ENCODE measurements around the gene GDE1. TPM values are rescaled to one million over a fixed set of nuclear protein-coding genes. Genes with fewer than 3 reads are reported as not detected.

GDE1 gene
- total and polyA plus RNA-seq, 12 donors, result 20.1 to 91.8 (median 64.1) TPM

DNA sequence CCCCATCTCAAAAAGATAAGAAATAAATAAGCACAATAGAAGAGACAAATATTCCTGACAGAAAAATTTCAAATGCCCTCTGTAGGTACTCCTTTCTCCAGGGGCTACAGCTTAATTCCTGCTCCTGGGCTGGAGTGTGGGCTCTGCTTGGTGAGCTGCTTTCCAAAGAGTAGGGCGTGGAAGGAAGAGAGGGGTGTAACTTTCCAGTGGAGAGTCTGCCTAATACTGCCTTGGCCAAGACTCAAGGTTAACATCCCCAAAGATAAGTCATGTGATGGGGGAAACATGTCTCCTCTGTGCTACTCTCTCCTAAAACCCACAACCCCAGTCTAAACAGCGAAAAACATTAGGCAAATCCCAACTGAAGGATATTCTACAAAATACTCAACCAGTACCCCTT lies 61.5 kb downstream of the GDE1 start:
- WGBS, 4 donors, result 68 to 90% (median 82%) methylated on average over 2 of the region's 2 CpGs
- Histone ChIP-seq H3K36me3 (replicated peaks in 1 of 2) (no peaks in the 10 kb centered on the region), H3K27ac (no peak overlapping the region), H3K4me3 (no peak overlapping the region), H3K9me3 (replicated peaks in 1 of 3) (no peaks in the 10 kb centered on the region), H3K27me3 (no peaks in the 10 kb centered on the region), H3K4me1 (replicated peaks in 1 of 2) (no peaks in the 10 kb centered on the region)
- no peak for DNase-seq
- intact Hi-C loops (cut with DNase I), result no loop called here
- TF ChIP-seq POLR2A (IDR thresholded peaks at IDR 0.05) (no peak), CTCF (IDR thresholded peaks at IDR 0.05) (no peak)

DNA sequence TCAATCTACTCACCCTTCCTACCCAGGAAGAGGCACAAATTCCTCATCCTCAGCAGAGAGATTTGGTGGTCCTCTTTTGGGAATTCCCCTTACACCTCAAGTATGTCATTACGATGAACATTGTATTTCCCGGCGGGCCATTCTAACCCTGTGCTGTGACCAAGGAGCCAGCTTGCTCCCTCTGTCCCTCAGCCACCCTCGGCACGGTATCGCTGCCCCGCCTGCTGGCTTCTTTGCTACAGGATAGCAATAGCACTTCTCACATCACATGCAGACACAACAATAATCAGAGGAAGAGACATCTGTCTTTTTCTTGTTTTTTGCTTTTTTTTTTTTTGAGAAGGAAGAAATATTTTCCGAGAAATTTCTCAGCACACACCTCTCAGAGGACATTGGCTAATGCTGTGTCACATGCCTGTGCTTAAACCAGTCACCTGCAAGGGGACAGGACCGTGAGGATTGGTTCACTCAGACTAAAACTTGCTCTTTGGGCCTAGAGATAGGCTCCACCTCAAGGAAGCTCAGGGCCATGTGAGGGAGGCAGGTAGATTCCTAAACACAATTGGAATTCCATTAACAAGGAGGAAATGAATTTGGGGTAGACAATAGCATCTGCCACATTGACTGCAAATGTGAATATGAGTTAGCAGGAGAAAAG lies 63.0 kb downstream of the GDE1 start:
- H3K4me3 ChIP-seq, result no peak overlapping the region
- no peak overlapping the region for H3K27ac ChIP-seq
- no peaks in the 10 kb centered on the region for H3K9me3 ChIP-seq (replicated peaks in 1 of 3)
- intact Hi-C loops (cut with DNase I), result no loop called here
- no peak for DNase-seq
- TF ChIP-seq CTCF (IDR thresholded peaks at IDR 0.05) (no peak), POLR2A (IDR thresholded peaks at IDR 0.05) (no peak)
- H3K27me3 ChIP-seq, result no peaks in the 10 kb centered on the region
- no peaks in the 10 kb centered on the region for H3K36me3 ChIP-seq (replicated peaks in 1 of 2)
- H3K4me1 ChIP-seq (replicated peaks in 1 of 2), result no peaks in the 10 kb centered on the region
- 76 to 89% (median 81%) methylated on average over 9 of the region's 9 CpGs for WGBS, 4 donors

Other genes with a start within 250 kb of the GDE1 start
- under 1 TPM in 1 of 9 donors, not detected in 8; 0.06 TPM for gene CLEC19A, start 236.4 kb downstream of the GDE1 start, total RNA-seq
- not detected for gene CLEC19A, start 236.4 kb downstream of the GDE1 start, polyA plus RNA-seq
- gene TMC5, start 104.2 kb downstream of the GDE1 start, total RNA-seq, result 1 to 10 TPM in 1 of 9 donors, under 1 TPM in 2, not detected in 6; 0.27 to 3.7 (median 0.39) TPM
- gene TMC5, start 104.2 kb downstream of the GDE1 start, polyA plus RNA-seq, result under 1 TPM in 1 of 3 donors, not detected in 2; 0.20 TPM
- 10 to 100 TPM in 5 of 9 donors, 1 to 10 TPM in 4; 6.2 to 14.0 (median 10.6) TPM for gene CCP110, start 1.8 kb upstream of the GDE1 start, total RNA-seq
- 10 to 100 TPM in 1 of 3 donors, 1 to 10 TPM in 2; 3.0 to 10.4 (median 6.1) TPM for gene CCP110, start 1.8 kb upstream of the GDE1 start, polyA plus RNA-seq
- gene VPS35L, start 33.6 kb upstream of the GDE1 start, total RNA-seq, result 10 to 100 TPM; 38.3 to 96.7 (median 65.5) TPM
- 10 to 100 TPM; 50.8 to 72.4 (median 68.3) TPM for gene VPS35L, start 33.6 kb upstream of the GDE1 start, polyA plus RNA-seq
- 10 to 100 TPM in 8 of 9 donors, 1 to 10 TPM in 1; 8.1 to 23.7 (median 11.8) TPM for gene KNOP1, start 196.1 kb upstream of the GDE1 start, total RNA-seq
- 10 to 100 TPM; 13.5 to 30.6 (median 26.5) TPM for gene KNOP1, start 196.1 kb upstream of the GDE1 start, polyA plus RNA-seq
- 10 to 100 TPM in 7 of 9 donors, 1 to 10 TPM in 2; 8.2 to 35.2 (median 13.7) TPM for gene IQCK, start 196.2 kb upstream of the GDE1 start, total RNA-seq
- gene IQCK, start 196.2 kb upstream of the GDE1 start, polyA plus RNA-seq, result 10 to 100 TPM; 14.7 to 18.3 (median 16.7) TPM